Heart left ventricle (tissue), 13 donors: Measurements from ENCODE around the gene CIB1.

Experiments used
- CTCF ChIP-seq, 12 donors: fragments of 200-600 bp; sonication (generic) in 4 of 12; IDR thresholded peaks; one replicate each; pipeline versions ENCODE4 v1.5.0 to v1.8.0; 2018 to 2022; ENCODE audit warnings: antibody characterized with exemption in 12 of 12, mild to moderate bottlenecking in 5 of 12
- POLR2A ChIP-seq, 2 donors: fragments of 450-650 bp; IDR thresholded peaks; one replicate each; pipeline ENCODE4 v1.6.1; 2017; ENCODE audit warnings: antibody characterized with exemption in 2 of 2, mild to moderate bottlenecking in 2 of 2, moderate library complexity in 2 of 2
- donor health status: ischemic (EF 13 %, LVEDD 7.1; RV severe dilation, severe dysfunction).
- donor health status: DM: no; HTN: yes; CAD: no.
- donor health status: DM: no; HTN: no; CAD: no.
- donor health status: ischemic (EF 25% LVEDD 6.9; RV normal size, moderate dysfunction).
- donor health status: ischemic (EF 25% LVEDD 5.7; RV mildly dilated, moderate dysfunction).
- donor health status: ischemic (EF 35%, LVEDD 5.7; RV mildly dilated, moderate dysfunction).
- donor health status: nonischemic (EF 11% LVEDD 7.7; RV severe dilation, severe dysfunction).
- donor health status: DM: yes; HTN: yes; CAD: no.
- donor health status: PGD.
- donor health status: ischemic (EF 29% LVEDD 5.4; RV normal size, mild dysfunction).
- donor health status: nonischemic (EF 23%, LVEDD 6.1; RV moderate dilation, normal function).

- TF ChIP-seq CTCF (IDR thresholded peaks at IDR 0.05) (no peak), POLR2A (IDR thresholded peaks at IDR 0.05) (no peak)
These were observed 42.4 kb downstream of the CIB1 start for GRCh38 chr15:90191344-90191687.
